GM12892 (cell line): ENCODE measurements around the gene KCNG3.
"Not testable (repeated sequence)": the region's sequence is repeated elsewhere in the genome, so short reads cannot be mapped to it uniquely, and the experiment has no call there.

Experiments
- DNase-seq: peaks from one replicate; pipeline ENCODE4 v3.0.0; 2011; ENCODE audit not compliant: insufficient read length
- FAIRE-seq: peaks from 2 replicates; lab custom pipeline; 2011; peaks lifted over from hg19 to GRCh38; lab: Jason Lieb, UNC
- POLR2A ChIP-seq: IDR thresholded peaks from 2 replicates; pipeline ENCODE4 v1.6.1; 2011; ENCODE audit warnings: low read depth, low read length, control low read depth
- POLR2AphosphoS5 ChIP-seq: IDR thresholded peaks from 2 replicates; pipeline ENCODE4 v1.6.1; 2011; ENCODE audit warnings: low read depth, low read length, control low read depth
- TAF1 ChIP-seq: IDR thresholded peaks from 2 replicates; pipeline ENCODE4 v1.6.1; 2011; ENCODE audit warnings: low read depth, mild to moderate bottlenecking, control low read depth, low read length, borderline replicate concordance

Gene KCNG3

DNA sequence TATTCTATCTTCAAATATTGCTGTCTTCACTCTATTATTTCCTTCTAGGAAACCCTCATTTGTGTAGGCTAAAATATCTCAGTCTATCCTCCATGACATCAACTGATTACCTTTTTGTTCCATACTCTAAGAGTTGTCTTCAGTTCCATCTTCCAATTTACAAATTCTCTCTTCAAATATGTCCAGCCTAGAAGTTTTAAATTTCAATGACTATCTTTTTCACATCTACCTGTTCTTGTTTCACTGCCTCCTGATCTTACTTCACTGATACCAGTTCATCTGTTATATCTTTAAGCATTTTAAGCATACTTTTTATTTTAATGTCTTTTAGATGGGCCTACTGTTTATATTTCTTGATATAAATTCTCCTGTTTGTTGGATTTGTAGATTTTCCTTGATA is 79.1 kb downstream of the KCNG3 start:
- no peak for TF ChIP-seq POLR2AphosphoS5
- no peak for TF ChIP-seq POLR2A
- TF ChIP-seq TAF1: no peak
- DNase-seq (no peak), FAIRE-seq (no peak)

DNA sequence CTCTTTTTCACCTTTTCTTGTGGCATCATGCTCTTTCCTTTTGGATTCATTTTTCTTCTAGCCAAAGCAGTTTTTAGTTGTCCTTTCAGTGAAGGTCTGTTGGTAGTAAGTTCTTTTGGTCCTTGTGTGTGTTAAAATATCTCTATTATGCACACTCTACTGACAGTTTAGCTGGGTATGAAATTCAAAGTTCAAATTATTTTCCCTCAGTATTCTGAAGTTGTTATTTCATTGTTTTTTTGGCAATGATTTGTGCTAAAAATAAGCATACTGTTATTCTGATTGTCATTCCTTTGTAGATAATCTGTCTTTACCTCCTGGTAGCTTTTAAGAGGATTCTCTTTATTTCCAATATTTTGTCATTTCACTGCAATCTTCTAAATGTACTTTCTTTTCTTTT is 79.6 kb downstream of the KCNG3 start:
- FAIRE-seq (no peak), DNase-seq (no peak)
- no peak for TF ChIP-seq POLR2AphosphoS5
- no peak for TF ChIP-seq TAF1
- no peak for TF ChIP-seq POLR2A

DNA sequence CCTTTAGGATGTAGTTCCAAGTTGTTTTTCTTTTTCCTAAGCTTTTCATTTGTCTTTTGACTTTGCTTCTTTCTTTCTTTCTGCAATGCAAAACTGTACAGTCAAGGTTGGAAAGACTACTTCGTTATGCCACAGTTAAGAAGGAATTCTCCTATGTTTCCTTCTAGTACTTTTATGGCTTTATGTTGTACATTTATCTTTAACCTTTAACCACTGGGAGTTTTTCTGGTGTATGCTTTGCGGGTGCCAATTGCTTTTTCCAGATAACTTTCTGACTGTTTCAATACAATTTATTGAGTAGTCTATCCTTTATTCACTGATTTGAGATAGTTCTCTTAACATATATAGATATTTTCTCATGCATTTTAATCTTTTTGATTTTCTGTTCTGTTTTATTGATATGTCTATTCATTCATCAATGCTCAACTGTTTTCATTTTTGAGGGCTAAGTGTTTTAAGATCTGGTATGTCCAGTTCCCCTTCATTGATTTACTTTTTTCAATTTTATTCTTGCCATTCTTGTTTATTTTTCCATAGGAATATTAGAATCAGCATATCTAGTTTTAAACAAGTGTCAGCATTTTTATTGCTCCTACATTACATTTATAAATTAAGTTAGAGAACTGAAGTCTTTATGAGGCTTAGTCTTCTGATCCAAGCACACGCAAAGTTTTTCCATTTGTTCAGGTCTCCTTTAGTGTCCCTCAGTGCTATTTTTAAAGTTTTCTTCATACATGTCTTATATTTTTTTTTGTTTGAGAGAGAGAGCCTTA is 82.9 kb downstream of the KCNG3 start:
- FAIRE-seq (no peak), DNase-seq (no peak)
- TF ChIP-seq TAF1 (no peak), POLR2AphosphoS5 (no peak), POLR2A (no peak)

DNA sequence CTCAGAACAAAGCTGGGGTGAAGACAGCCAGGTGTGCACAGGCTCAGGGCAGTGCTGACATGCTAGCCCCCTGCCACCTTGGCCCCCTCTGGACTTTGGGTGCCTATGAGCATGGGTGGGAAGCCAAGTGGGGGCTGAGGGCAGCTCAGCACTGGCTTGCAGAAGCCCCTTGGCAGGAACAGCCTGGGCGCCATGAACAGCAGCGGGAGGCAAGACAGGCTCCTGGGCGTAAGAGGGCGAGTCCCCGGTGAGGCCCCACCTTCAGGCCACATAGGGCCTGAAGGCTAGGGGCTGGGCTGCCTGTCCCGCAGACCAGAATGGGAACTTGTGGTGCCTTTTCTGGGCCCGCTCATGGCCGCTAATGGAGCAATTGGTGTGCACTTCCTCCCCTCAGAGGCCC is 85.8 kb downstream of the KCNG3 start:
- FAIRE-seq (no peak), DNase-seq (no peak)
- TF ChIP-seq POLR2AphosphoS5: no peak
- no peak for TF ChIP-seq POLR2A
- no peak for TF ChIP-seq TAF1

DNA sequence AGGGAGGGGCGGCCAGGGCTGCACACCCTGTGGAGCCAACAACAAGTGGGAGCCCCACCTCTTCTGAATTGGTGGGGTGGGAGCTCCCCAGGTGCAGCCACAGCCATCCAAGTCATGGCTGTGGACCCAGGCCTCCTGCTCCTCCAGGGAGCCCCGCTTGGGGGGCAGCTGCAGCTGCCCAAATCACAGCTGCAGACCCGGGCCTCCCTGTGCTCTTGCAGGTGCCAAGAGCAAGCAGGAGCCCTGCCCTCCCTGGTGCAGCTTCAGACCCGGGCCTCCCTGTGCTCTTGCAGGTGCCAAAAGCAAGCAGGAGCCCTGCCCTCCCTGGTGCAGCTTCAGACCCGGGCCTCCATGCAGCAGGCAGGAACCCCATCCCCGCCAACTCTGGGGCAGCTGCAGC is 86.3 kb downstream of the KCNG3 start:
- no peak for FAIRE-seq
- no peak for DNase-seq
- TF ChIP-seq POLR2A (no peak), TAF1 (no peak), POLR2AphosphoS5 (no peak)

DNA sequence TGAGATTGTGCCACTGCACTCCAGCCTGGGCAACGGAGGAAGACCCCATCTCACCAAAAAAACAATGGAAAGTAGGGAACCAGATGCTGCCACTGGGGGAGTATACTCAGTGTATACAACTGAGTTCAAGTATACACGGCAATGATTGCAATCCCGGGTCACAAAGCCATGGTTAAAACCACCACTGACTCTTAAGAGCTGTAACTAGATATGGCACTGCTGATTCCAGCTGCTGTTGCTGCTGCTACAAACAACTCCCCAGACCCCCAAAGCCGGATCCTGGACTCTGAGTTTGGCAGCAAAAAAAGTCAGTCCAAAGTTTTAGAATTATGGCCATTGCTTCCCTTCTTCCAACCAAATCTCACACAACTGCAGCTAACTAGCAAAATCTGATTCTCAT is 89.1 kb downstream of the KCNG3 start:
- no peak for FAIRE-seq
- TF ChIP-seq POLR2A: no peak
- no peak for TF ChIP-seq TAF1
- no peak for TF ChIP-seq POLR2AphosphoS5
- DNase-seq: no peak

DNA sequence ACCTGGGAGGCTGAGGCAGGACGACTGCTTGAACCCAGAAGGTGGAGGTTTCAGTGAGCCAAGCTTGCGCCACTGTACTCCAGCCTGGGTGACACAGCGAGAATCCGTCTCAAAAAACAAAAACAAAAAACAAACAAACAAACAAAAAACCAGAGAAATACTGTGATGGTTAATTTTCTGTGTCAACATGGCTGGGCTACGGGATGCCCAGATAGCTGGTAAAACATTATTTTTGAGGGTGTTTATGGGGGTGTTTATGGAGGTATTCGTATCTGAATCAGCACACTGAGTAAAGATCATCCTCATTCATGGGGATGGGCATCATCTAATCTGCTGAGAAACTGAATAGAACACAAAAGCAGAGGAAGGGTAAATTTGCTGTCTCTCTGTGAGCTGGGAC is 92.0 kb downstream of the KCNG3 start:
- FAIRE-seq: no peak
- TF ChIP-seq POLR2A (no peak), TAF1 (no peak), POLR2AphosphoS5 (no peak)
- DNase-seq: no peak

DNA sequence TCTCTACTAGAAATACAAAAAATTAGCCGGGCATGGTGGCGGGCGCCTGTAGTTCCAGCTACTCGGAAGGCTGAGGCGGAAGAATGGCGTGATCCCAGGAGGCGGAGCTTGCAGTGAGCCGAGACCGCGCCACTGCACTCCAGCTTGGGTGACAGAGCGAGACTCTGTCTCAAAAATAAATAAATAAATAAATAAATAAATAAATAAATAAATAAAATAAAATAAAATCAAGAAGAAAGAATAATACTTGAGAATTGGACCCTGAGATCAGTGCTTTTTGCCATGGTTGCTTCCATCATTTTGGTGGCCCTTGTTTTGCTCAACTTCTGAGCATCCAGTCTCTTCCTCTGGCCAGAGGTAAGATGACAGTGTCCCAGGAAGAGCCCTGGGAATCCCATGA is 95.7 kb downstream of the KCNG3 start:
- DNase-seq, FAIRE-seq: not testable (repeated sequence)

DNA sequence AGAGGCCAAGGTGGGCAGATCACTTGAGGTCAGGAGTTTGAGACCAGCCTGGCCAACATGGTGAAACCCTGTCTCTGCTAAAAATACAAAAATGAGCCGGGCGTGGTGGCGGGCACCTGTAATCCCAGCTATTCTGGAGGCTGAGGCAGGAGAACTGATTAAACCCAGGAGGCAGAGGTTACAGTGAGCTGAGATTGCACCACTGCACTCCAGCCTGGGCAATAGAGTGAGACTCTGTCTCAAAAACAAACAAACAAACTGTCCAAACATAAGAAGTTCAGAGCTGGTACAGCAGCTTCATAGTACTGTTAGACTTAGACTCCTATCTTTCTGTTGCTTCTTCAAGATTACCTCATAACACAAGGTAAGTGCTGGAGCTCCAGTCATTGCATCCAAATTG is 100.5 kb downstream of the KCNG3 start:
- FAIRE-seq, DNase-seq: not testable (repeated sequence)

DNA sequence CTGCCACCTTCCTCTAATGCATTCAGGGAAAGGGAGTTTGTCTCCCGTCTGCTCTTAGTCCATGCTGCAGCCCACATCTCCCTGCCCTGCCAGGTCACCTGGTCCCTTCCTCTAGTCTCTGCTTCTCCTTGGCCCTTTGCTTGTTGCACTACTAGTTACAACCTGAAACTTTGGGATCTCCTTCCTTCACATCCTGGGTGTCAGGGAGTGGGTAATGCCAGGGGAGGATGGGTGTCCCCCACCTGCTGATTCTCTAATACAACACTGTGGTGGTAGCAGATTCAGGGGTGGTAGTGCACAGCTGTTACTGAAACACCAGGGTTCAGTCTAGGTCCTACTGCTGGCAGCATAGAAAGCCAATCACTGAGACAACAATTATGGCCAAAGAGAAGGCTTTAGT is 101.6 kb downstream of the KCNG3 start:
- no peak for FAIRE-seq
- TF ChIP-seq TAF1 (no peak), POLR2A (no peak), POLR2AphosphoS5 (no peak)
- no peak for DNase-seq
